Hair follicular keratinocyte (primary cell): ENCODE data around the gene BANF2. TPM values are rescaled to one million over a fixed set of nuclear protein-coding genes. Genes with fewer than 3 reads are reported as not detected.

Source experiments
- total RNA-seq: library from RNA; depleted of rRNA; stranded (reverse); fragments of >200 nt; gene quantifications from 2 replicates; pipeline ENCODE4 v1.2.3, GENCODE V29; 2015

Gene BANF2
- not detected in 2 replicates for total RNA-seq

DNA sequence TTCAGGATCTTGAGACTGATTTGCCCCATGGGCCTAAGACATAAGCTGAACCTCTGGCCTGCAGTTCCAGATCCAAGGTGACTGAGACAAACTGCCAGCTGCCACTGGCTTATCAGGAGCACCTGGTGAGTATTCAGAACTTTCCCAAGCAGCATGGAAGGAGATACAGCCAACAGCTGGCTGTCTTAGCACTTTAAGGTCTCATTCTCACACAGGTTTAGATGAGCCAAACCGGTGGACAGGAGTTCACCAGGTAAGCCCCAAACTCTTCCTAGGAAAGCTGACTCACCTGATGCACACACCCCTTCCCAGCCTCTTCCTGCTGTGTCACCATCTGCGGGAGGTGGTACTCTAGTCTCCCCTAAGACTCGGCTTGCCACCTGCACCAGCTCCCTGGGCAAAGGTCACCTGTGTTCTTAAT lies at the start of gene BANF2:
TSS of gene BANF2 (plus strand) at position 36 of the 421 bp plus-strand sequence. CDS start 25,060 bp downstream, outside the sequence.

DNA sequence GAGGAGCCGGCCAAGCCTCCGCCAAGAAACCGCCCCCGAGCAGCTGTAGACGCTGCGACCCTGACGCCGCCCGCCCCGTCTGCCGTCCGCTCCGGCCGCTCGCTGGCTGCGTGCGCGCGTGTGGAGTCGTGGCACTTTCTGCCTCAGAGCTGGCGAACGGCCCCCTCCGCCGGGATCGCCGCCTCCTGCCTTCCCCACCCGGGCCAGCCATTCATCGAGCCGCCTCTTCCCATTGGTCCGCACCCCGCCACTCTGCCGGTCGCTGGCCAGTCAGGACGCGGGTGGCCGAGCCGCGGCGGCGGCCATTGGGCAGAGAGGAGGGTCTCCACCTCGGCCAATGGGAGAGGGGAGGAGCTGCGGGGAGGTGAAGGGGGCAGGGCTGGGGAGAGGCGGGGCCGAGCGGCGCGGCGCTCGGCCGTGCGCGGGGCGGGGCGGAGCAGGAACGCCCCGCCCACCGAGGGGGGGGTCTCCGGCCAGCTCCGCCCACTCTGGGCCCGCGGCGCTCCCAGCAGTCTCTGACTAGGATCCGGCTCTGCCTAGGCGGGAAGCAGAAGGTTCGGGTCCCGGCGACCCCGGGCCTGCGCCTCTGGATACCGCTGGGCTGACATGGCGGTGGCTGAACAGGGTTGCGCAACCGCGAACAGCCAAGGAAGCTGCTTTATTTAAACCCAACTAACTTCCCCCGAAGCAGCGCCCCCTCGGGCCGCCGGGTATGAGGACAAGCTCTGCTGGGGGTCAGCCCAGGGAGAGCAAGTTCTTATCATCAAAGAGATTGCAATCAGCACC lies 17.5 kb upstream of the BANF2 start, which contains the start of gene RRBP1:
TSS of gene RRBP1 (minus strand) at position 140 of the 786 bp plus-strand sequence. CDS start 21,735 bp downstream, outside the sequence.

Other genes starting within 250 kb of the BANF2 start
- 2.2 and 4.3 TPM in 2 replicates for gene BFSP1, start 168.6 kb upstream of the BANF2 start, total RNA-seq
- gene DSTN, start 129.9 kb upstream of the BANF2 start, total RNA-seq: 316 and 336 TPM in 2 replicates
- 97.6 and 103 TPM in 2 replicates for gene RRBP1, start 17.7 kb upstream of the BANF2 start, total RNA-seq